WTC11 (cell line): ENCODE data around the gene WWP2. TPM values are rescaled to one million over a fixed set of nuclear protein-coding genes. Genes with fewer than 3 reads are reported as not detected.

ENCODE experiments used
- ATAC-seq: fragments of 200-7000 bp; cut with Tn5 transposase; 2 replicates; pipeline ENCODE4 v1.10.0; 2021; ENCODE audit warnings: mild to moderate bottlenecking, moderate library complexity
- CTCF ChIA-PET: fragments of 300-600 bp; sonication (Branson Sonifier 250); formaldehyde crosslinking; loops from one replicate; lab custom pipeline; 2021; ENCODE audit warnings: antibody characterized with exemption; lab: Charles Lee
- POLR2A ChIA-PET: fragments of 350-600 bp; sonication (Branson Sonifier 250); formaldehyde crosslinking; loops from one replicate; lab custom pipeline; 2021; ENCODE audit warnings: antibody characterized with exemption; lab: Charles Lee
- DNase-seq: peaks from one replicate; pipeline ENCODE4 v3.0.0; 2021; ENCODE audit warnings: low spot score
- H3K27ac Mint-ChIP-seq: 2 replicates; pipeline ENCODE4 v1.8.0; 2021; ENCODE audit warnings: mixed read lengths
- H3K27me3 Mint-ChIP-seq: 2 replicates; pipeline ENCODE4 v1.8.0; 2021; ENCODE audit warnings: low read depth, mild to moderate bottlenecking, moderate library complexity, mixed read lengths
- H3K36me3 Mint-ChIP-seq: 2 replicates; pipeline ENCODE4 v1.8.0; 2021; ENCODE audit warnings: mixed read lengths
- H3K4me1 Mint-ChIP-seq: 2 replicates; pipeline ENCODE4 v1.8.0; 2022; ENCODE audit warnings: mixed read lengths
- H3K4me3 Mint-ChIP-seq: 2 replicates; pipeline ENCODE4 v1.8.0; 2021; ENCODE audit warnings: mild to moderate bottlenecking, moderate library complexity, mixed read lengths
- H3K9me3 Mint-ChIP-seq: 2 replicates; pipeline ENCODE4 v1.8.0; 2021; ENCODE audit warnings: mixed read lengths
- E2F4 ChIP-seq: sonication (generic); formaldehyde crosslinking; IDR thresholded peaks from 2 replicates; pipeline ENCODE4 v1.8.1; 2022; ENCODE audit warnings: low read depth, mild to moderate bottlenecking, moderate library complexity, missing genetic modification reagents, borderline replicate concordance
- FOXJ3 ChIP-seq: sonication (generic); formaldehyde crosslinking; IDR thresholded peaks from 2 replicates; pipeline ENCODE4 v1.9.0; 2021; ENCODE audit warnings: missing genetic modification reagents, mild to moderate bottlenecking, borderline replicate concordance
- FOXP1 ChIP-seq: sonication (generic); formaldehyde crosslinking; IDR thresholded peaks from 2 replicates; pipeline ENCODE4 v1.8.0; 2022; ENCODE audit warnings: missing genetic modification reagents, mild to moderate bottlenecking, moderate library complexity, borderline replicate concordance
- MLX ChIP-seq: sonication (generic); formaldehyde crosslinking; IDR thresholded peaks from 2 replicates; pipeline ENCODE4 v1.8.1; 2023; ENCODE audit warnings: mild to moderate bottlenecking, missing genetic modification reagents, moderate library complexity
- MXD4 ChIP-seq: fragments of 250-450 bp; sonication (Bioruptor Pico); IDR thresholded peaks from 2 replicates; pipeline ENCODE4 v1.8.0; 2021; ENCODE audit warnings: mild to moderate bottlenecking, moderate library complexity, borderline replicate concordance
- NR2C2 ChIP-seq: sonication (generic); formaldehyde crosslinking; IDR thresholded peaks from 2 replicates; pipeline ENCODE4 v1.8.0; 2022; ENCODE audit warnings: mild to moderate bottlenecking, missing genetic modification reagents
- PRDM15 ChIP-seq: sonication (generic); formaldehyde crosslinking; IDR thresholded peaks from 2 replicates; pipeline ENCODE4 v1.8.0; 2022; ENCODE audit warnings: missing genetic modification reagents
- RELA ChIP-seq: sonication (generic); formaldehyde crosslinking; IDR thresholded peaks from 2 replicates; pipeline ENCODE4 v1.8.1; 2022; ENCODE audit warnings: missing genetic modification reagents, mild to moderate bottlenecking, borderline replicate concordance
- TCF7 ChIP-seq: sonication (generic); formaldehyde crosslinking; IDR thresholded peaks from 2 replicates; pipeline ENCODE4 v1.8.0; 2022; ENCODE audit warnings: mild to moderate bottlenecking, low read depth, missing genetic modification reagents, moderate library complexity
- ZMAT4 ChIP-seq: fragments of 250-450 bp; sonication (Bioruptor Pico); IDR thresholded peaks from 2 replicates; pipeline ENCODE4 v1.9.0; 2021; ENCODE audit warnings: mild to moderate bottlenecking
- ZNF423 ChIP-seq: fragments of 250-450 bp; sonication (Bioruptor Pico); IDR thresholded peaks from 2 replicates; pipeline ENCODE4 v2.1.2; 2022; ENCODE audit warnings: mild to moderate bottlenecking, moderate library complexity
- ZNF512 ChIP-seq: sonication (generic); formaldehyde crosslinking; IDR thresholded peaks from 2 replicates; pipeline ENCODE4 v1.8.1; 2022; ENCODE audit warnings: missing genetic modification reagents, borderline replicate concordance
- ZSCAN18 ChIP-seq: fragments of 250-450 bp; sonication (Bioruptor Pico); IDR thresholded peaks from 2 replicates; pipeline ENCODE4 v2.1.2; 2022; ENCODE audit warnings: mild to moderate bottlenecking, moderate library complexity
- total RNA-seq: library from RNA; stranded (reverse); gene quantifications from 3 replicates; pipeline ENCODE4 v1.2.3, GENCODE V29; 2021

Gene WWP2
- total RNA-seq, 1 experiment from 2014 or later: 39.1 TPM

- Mint-ChIP-seq H3K9me3 (no peaks in the 10 kb centered on the region), H3K27ac (peak overlapping the region; percentile 99), H3K4me3 (peak overlapping the region; percentile 91), H3K4me1 (peaks cover 40% of the 10 kb centered on the region), H3K36me3 (no peaks in the 10 kb centered on the region), H3K27me3 (no peaks in the 10 kb centered on the region)
- TF ChIP-seq RELA (CRISPR knock-in tag): no peak
- no peak for TF ChIP-seq ZMAT4 (CRISPR knock-in tag)
- no peak for TF ChIP-seq TCF7
- TF ChIP-seq PRDM15: no peak
- no peak for TF ChIP-seq MXD4 (CRISPR knock-in tag)
- no peak for TF ChIP-seq FOXJ3 (CRISPR knock-in tag)
- TF ChIP-seq ZNF423 (CRISPR knock-in tag): no peak
- no peak for TF ChIP-seq MLX (CRISPR knock-in tag)
- TF ChIP-seq ZNF512 (CRISPR knock-in tag): no peak
- no peak for TF ChIP-seq E2F4 (CRISPR knock-in tag)
- TF ChIP-seq FOXP1 (CRISPR knock-in tag): no peak
- no peak for TF ChIP-seq NR2C2 (CRISPR knock-in tag)
- no peak for TF ChIP-seq ZSCAN18 (CRISPR knock-in tag)
- POLR2A ChIA-PET: interaction anchor here (0.8 to 1.0 kb wide), 3 partner anchors 37 to 564 kb away, joined by 3 read pairs; partner anchors contain the start of gene AARS1
- ATAC-seq: no peak
- no peak for DNase-seq
- CTCF ChIA-PET: interaction anchor here (1.3 to 5.5 kb wide), 5 partner anchors 16 to 330 kb away, joined by 3 to 31 read pairs (median 6); partner anchors contain the start of gene NOB1
These were observed 36.4 kb upstream of the WWP2 start for GRCh38 chr16:69725480-69726312.
